ENCODE data around the gene RAB11FIP5. TPM values are rescaled to one million over a fixed set of nuclear protein-coding genes. Genes with fewer than 3 reads are reported as not detected.

Gene RAB11FIP5
- total RNA-seq, 1 donor from 2014 or later: 8.9 TPM

DNA sequence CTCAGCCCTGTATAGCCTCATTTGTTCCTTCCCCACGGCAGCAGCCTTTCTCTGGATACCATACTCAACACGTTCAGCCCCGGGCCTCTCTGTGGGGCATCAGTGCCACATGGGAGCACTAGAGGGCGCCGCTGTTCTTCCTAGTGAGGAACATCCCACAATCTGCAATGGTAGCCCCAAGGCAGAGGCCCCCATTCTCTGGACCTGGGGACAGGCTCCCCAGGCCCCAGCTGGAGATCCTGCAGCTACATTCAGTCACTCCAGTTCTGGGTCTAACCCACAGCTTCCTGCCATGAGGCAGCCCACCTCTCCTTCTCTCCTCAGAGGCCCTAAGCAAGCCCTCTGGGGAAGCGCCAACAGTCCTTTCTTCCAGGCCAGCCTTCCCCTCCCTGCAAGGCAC lies 27.1 kb downstream of the RAB11FIP5 start:
- intact Hi-C loops (cut with micrococcal nuclease): loop anchor here (1.0 to 5.0 kb wide), 5 partner anchors 71 to 127 kb away; no protein-coding TSS in a partner anchor

DNA sequence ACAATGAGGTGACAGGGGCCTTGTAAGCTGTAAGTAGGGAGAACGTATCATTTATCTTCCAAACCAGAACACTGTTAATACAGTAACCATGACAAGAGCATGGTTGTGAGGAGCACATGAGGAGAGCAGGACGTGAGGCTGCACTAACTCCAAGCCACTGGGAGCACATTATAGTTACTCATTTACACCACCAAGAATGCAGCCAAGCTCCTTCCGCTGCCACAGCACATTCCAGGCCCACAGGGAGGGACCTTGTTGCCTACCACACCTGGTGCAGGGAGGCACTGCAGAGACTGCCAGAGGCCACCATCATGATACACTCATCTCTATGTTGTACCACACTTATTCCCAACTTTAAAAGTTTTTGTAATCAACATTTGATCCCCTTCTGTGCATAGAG lies 27.8 kb downstream of the RAB11FIP5 start:
- intact Hi-C loops (cut with micrococcal nuclease): loop anchor here (1.0 to 5.0 kb wide), 5 partner anchors 71 to 127 kb away; no protein-coding TSS in a partner anchor

DNA sequence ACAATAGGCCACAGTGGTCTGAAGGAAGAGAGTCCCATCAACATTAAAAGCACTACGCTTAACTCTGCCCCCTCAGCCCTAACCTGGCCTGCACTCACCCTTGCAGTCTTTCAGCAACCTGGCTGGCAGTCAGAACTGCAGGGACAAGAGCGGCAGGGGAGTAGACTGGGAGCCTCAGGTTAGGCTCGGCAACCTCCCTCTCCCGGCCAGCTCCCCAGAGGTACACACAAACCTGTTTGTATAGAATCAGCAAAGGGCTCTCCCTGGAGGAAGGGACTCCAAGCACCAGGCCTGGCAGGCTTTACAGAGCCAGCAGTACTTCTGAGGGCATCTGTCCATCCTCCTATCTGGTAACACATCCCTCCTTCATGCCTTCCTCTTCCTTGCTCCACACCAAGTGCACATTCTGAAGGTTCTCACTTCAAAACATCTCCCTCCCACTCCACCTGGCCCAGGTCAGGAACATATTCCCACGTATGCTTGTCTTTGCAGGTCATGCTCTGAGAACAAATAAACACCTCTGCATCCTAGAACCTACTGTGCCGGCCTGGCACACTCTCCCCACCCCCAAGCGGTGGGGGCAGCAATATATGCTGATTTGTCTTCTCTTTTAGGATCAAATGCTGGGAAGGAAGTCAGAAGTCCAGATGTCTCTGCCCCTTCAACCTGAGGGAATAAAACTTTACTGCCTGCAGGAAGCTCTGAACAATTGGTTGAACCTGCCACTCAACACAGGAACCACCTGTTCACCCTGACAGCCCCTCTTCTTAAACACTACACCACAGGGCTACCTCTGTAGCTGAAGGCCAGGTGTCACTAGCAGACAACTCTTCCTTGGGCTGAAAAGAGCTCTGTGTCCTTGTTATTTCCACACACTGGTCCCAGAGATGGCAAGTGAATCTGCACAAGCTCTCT lies 28.6 kb downstream of the RAB11FIP5 start:
- intact Hi-C loops (cut with micrococcal nuclease): loop anchor here (2.0 kb wide), 1 partner anchor 79 kb away; no protein-coding TSS in a partner anchor

DNA sequence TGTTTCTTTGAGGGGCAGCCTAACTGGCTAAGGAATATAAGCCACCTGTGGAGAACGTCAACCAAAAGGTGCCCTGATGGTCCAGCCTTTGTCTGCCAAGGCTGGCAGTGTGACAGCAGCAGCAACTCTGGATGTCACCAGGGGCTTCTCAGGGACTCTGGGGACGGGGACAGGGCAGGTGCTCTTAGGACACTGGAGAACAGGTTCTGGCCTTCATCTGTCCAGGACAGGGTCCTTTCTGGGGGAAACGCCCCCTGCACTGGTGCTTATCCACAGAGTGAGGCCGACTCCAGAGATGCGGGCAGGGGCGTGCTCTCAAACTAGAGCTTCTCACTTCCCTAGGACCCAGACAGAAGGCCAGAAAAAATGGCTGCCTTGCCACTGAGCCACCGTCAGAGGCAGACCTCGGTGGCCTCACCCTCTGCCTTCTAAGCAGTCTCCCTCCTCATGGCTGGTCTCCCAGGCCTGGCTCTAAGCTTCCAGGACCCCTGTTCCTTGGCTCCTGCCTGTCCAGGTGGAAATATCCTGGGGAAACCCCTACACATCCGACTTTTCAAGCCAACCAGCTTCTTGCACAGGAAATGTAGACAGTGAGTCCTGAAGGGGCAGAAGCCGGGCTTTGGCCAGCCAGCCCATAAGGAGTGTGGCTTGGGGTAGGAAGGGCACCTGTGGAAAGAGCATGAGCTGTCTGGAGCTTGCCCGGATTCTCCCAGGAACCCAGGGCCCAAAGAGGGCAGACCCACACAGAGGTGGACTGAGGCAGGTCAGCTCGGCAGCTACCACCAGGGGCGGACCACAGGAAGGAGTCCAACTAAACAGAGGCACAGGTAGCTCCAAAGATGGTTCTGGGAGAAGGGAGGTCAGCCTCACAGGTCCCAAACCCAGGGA lies 30.0 kb downstream of the RAB11FIP5 start:
- intact Hi-C loops (cut with micrococcal nuclease): no loop called here

DNA sequence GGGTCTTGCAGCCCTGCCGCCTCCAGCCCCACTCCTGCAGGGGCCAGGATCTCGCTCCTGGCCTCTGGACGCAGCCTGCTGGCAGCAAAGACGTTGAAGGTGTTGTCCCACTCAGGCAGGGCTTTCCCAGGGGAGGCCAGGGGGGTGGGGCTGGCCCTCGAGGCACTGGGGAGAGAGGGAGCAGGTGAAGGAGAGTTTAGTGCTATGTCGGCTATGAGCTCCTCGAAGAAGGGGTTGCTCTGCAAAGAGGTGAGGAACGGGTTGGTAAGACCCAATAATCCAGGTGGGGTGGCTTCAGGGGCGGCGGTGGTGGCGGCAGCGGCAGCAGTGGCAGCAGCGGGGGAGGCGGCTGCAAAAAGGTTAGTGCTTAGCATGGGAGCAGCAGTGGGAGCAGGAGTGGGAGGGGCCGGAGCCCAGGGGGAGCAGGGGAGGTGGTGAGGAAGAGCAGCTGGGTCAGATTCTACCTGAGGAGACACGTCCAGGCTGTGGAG lies 31.5 kb downstream of the RAB11FIP5 start:
- intact Hi-C loops (cut with micrococcal nuclease): no loop called here

DNA sequence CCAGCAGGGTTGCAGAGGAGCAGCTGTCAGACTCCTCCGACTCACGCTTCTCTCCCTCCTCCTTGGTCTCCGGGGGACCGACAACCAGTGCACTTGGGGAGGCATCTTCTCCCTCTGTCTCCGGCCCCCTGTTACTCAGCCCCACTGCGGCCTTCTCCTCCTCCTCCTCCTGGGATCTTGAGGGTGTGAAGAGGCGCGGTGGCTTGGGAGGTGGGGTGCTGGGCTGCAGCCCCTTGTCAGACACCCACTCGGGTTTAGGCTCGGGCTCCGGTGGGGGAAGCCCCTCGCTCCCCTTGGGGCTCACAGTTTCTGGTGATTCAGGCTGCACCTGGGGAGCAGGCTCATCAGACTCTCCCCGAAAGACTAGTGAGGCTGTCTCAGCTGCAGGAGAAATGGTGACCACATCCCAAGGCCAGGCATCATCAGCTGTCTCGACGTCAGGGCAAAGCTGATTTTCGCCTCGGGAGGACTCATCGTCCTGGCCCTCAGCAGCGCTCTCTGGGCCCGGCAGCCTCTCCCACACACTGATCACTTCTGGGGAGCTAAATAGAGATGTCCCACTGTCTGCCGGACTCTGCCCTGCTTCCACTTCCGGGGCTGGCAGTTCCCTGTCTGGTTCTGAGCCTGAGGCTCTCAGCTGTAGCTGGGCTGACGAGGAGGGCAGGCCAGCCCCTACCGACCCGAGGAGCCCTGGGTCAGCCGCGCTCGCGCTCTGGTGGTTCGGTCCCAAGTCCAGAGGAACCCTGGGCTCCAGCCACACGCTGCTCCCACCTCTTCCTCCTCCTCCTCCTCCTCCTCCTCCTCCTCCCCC lies 32.2 kb downstream of the RAB11FIP5 start:
- intact Hi-C loops (cut with micrococcal nuclease): no loop called here

DNA sequence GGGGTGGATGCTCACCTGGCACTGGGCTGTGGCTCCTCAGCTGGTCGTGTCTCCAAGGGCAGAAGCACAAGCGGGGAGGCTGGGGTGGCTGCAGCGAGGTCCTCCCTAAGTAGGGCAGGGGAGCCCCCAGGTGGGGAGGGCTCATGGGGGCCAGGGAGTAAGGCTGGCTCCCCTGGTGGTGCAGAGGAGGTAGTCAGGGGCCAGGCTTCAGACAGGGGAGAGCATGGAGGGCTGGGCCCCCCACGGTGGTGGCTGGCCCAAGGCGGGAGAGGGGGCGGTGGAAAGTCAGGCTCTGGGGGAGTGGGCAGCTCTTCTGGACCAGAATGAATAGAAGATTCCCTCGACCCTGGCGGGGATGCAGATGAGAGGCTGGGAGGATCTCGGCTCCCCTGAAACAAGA lies 33.1 kb downstream of the RAB11FIP5 start:
- intact Hi-C loops (cut with micrococcal nuclease): loop anchor here (10.0 kb wide), 1 partner anchor 1375 kb away; the partner anchor contains the start of genes INO80B and WBP1

DNA sequence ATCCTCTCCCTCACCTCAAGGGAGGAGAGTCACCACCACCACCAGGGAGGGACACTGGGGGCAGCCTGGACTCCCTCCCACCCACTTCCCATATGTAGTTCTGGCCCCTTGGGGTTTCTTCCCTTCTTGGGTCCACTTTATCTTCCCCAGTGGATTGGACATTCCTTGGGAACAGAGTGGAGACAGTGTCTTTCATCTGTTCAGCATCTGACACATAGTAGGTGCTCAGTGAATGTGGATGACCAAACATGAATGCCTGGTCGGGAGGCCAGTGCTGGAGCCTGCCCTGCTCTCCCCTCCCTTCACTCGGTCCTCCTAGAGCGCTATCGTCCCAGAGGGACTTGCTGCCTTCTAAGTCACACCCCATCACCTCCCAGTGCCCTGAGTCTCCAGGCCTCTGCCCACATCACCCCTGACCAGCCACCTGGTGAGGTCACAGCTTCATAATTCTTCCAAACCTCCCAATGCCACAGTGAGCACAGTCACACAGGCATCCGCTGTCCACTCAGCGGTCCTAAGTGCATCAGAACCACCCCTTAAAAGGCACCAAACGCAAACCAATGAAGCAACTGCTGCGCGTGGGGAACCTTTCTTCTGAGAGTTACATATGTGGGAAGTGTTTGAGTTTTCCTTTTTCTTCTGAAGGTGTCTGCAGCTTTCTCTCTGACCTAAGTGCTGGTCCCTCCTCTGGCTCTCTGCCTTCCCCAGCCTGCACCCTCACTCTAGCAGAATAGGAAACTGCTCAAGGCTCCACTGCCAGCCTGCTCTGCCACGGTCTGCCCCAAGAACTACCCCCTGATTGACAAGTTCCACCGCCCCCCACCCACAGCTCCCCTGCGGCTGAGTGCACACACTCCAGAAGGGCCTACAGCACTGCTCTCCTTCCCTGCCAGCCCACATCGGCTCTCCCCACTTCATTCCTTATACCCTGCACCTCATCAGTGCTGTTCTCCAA lies 34.0 kb downstream of the RAB11FIP5 start:
- intact Hi-C loops (cut with micrococcal nuclease): loop anchor here (10.0 kb wide), 1 partner anchor 1376 kb away; the partner anchor contains the start of genes INO80B and WBP1

DNA sequence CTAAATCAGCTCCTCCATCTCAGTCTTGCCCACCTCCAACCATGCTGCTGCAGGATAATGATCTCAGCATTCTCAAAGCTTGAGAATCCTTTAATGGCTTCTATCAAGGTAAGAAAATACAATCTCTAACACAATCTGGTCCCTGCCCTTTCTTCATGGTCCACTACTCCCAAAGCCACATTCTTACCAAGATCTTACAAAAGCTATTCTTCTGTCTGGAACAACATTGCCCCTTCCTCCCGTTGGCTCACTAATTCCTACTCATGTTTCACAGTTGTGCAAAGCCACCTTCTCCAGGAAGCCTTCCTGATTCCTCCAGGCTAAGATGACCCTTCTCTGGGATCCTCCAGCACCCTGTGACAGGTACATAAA lies 35.3 kb downstream of the RAB11FIP5 start:
- intact Hi-C loops (cut with micrococcal nuclease): loop anchor here (10.0 kb wide), 1 partner anchor 1377 kb away; the partner anchor contains the start of genes INO80B and WBP1

DNA sequence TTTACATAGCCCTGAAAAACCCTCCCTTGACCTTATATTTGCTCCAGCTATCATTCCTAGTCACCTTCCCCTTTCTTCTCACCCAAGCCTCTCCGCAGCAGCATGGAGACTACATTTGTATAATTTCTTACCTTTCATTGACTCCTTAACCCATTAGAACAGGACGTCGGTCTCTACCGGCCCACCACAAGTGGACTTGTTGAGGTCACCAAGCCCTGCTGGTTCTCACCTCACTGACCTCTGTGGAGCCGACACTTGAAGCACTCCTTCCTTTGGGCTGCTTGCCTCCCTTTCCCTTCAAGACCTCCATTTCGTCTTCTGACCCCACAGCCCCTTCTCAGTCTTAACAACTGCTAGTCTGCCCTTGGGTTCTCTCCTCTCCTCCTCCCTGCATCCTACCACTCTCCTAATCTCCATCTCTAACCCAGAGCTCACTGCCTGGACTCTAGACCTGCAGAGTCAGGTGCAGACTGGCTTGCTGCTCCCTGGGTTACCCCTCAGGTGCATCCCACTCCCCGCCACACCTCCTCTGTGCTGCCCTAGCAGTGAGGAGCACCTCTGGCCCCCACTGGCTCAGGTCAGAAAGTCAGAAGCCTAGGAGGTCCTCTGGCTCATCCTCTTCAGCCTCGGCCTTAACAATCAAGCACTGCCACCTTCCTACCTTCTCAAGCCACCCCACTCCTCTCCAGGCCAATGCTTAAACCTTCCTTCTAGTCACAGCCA lies 35.9 kb downstream of the RAB11FIP5 start:
- intact Hi-C loops (cut with micrococcal nuclease): loop anchor here (10.0 kb wide), 1 partner anchor 1378 kb away; the partner anchor contains the start of genes INO80B and WBP1

DNA sequence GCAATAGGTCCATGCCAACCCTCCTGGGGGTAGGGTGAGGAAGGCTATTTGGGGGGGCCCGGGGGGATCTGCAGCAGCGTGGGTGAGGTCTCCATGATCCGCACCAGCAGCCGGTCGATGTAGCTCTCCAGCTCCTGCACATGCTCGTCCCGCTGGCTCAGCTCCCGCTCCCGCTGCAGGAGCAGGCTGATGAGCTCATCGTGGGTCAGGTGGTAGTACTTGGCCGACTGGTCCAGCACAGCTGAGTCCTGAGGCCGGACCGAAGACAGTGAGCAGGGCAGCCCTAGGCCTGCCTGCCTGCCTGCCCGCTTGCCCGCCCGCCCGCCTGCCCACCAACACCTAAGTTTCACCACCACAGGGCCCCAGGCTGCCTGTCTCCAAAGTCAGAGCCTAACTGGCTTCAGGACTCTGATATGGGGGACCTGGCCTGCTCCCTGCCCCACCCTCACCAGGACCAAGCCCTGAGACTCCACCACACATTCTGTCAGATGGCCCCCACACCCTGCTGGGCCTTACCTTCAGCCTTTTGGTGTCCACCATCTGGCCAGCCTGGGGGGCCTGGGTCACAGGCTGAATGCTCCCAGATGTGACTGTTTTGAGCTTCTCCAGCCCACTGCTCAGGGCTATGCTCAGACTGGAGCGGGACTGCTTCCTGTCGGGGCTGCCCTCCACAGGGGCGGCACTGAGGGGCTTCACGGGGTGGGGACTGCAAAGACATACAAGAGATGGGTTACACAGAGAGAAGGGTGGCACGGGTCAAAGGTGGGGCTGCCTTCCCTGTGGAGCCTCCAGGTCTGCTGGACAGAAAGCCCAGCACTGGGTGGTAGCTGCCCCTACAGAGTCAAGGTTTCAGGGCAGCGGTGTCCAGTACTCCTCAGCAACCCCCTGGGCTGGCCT lies 37.0 kb downstream of the RAB11FIP5 start:
- intact Hi-C loops (cut with micrococcal nuclease): loop anchor here (10.0 kb wide), 1 partner anchor 1379 kb away; the partner anchor contains the start of genes INO80B and WBP1

DNA sequence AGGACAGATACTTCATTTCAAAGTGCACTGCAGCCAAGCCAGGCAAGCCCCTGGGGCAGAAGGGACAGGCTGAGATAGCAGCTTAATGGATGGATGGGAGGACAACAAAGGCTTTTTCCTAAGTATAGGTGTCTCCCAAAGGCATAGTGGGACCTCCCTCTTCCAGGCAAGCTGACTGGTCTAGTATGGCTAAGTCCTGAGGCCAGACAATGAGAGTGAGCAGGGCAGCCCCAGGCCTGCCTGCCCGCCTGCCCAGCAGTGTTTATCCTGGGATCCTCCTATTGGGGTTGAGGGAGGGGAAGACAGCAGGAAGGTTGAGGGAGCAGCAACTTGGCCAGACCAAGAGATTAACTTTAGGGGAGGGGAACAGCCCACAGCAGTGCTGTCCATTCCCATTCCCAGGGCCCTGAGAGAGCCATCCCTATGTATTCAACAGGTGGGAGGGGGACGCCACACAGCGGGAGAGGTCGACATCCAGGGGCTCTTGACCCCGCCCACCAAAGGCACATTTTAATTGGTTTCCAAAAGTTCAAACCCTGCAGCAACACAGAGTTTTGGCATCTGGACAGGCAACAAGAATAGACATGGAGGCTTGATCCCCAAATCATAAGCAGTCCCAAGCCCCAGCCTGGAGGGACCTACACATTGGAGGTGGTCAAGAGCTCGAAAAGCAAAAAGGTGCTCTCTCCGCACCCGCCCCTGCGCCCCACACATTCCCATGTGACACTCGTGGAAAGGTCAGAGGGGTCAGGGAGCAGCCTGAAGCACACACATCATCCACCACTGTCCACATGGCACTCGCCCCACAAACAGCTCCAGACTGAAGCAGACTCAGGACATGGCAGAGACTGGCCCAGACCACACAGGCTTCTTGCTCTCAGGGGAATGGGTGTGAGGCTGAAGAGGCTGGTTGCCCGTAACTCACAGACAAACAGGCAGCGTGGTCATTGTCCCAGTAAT lies 38.4 kb downstream of the RAB11FIP5 start:
- intact Hi-C loops (cut with micrococcal nuclease): loop anchor here (5.0 to 10.0 kb wide), 2 partner anchors 663 to 1380 kb away; partner anchors contain the start of genes INO80B, TPRKB and WBP1

DNA sequence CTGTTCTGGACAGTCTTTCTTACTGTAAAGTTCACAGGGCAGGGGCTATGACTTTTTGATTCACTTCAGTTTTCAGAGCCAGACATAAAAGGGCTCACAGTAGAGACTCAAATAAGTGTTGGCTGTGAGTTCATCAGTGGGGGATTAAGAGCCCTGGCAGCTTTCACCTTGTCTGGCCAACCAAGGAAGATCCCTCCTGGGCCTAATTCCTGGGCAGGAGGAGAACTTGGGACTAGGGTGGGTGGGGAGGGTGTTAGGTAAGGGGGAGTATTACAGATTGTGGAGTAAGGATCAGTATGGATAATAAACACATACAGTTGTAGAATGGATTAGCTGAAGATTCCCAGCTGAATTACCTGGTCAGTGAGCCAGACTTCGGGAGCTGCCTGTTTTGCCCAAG lies 40.3 kb downstream of the RAB11FIP5 start:
- intact Hi-C loops (cut with micrococcal nuclease): loop anchor here (5.0 to 10.0 kb wide), 2 partner anchors 665 to 1382 kb away; partner anchors contain the start of genes INO80B, TPRKB and WBP1

DNA sequence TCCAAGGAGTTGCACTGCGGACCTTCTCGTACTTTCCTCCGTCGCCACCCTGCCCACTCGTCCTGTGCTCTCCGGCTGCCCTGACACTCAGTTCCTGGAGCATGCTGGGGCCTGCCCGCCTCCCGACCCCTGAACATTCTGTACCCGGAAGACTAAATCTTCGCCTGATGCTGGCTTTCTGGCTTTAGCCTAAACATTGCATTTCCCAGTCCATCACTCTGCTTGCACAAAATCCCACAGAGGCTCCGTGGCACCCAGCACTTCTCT lies 40.7 kb downstream of the RAB11FIP5 start:
- intact Hi-C loops (cut with micrococcal nuclease): loop anchor here (5.0 to 10.0 kb wide), 2 partner anchors 665 to 1383 kb away; partner anchors contain the start of genes INO80B, TPRKB and WBP1

DNA sequence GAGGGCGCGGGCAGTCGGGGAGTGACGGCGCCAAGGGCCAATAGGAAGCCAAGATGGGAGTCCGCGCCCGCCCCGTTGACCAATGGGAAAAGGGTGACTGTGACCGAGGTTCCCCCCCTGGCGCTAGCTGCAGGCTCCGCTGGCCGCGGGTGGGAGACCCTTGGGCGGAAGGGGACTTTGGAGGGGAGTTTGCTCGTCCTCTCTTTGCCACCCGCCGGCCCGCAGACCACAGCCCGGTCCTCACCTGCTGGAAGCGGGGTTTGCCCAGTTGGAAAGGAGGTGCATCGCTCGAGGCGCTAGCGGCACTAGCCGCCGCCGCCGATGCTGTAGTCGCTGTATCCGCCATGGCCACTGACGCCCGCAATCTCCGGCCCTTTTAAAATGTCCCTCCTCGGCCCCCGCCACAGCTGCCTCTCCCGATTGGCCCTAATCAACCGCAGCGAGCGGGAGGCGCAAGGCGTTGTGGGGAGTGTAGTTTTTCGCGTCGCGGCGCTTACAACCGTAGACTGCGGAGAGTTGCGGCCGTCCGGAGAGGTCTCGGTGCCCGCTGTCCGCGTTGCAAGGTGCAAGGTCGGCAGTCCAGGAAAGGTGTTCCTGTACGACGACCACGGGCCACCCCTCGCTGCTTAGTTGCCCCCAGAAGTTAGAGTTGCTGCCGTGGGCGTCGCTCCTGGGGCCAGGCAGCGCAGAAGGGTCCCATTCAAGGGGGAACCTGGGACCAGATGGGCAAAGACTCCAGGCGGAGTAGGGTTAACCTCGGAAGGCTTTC lies 41.2 kb downstream of the RAB11FIP5 start, which contains the start of gene SFXN5:
SFXN5 (minus strand) TSS at position 353 of the 769 bp plus-strand sequence; CDS start at position 346, 7 bp downstream.
- intact Hi-C loops (cut with micrococcal nuclease): loop anchor here (1.0 to 10.0 kb wide), 11 partner anchors 42 to 1844 kb away; partner anchors contain the start of genes ALMS1, EGR4, EXOC6B and INO80B
